NCI-H1694 treated with DMSO at 0.1 percent for 48 hours (cell line): Measurements from ENCODE around the gene GRK5.

Source experiments
- DNase-seq: peaks from one replicate; lab custom pipeline; 2025; lab: John Stamatoyannopoulos, UW

GRK5 gene

GRCh38 chr10:119343011-119343601, 135.7 kb downstream of the GRK5 start:
- DNase-seq: peak; percentile 29

GRCh38 chr10:119344381-119344780, 137.0 kb downstream of the GRK5 start:
- DNase-seq: no peak

GRCh38 chr10:119346095-119346832, 138.9 kb downstream of the GRK5 start:
- DNase-seq: no peak

- no peak for DNase-seq
These were observed 140.0 kb downstream of the GRK5 start for GRCh38 chr10:119347181-119347974.

- DNase-seq: no peak
These were observed 140.7 kb downstream of the GRK5 start for GRCh38 chr10:119348106-119348505.

GRCh38 chr10:119348516-119349240, 141.3 kb downstream of the GRK5 start:
- DNase-seq: no peak

- no peak for DNase-seq
These were observed 142.0 kb downstream of the GRK5 start for GRCh38 chr10:119349341-119349740.

- no peak for DNase-seq
These were observed 142.6 kb downstream of the GRK5 start for GRCh38 chr10:119349937-119350501.

GRCh38 chr10:119350502-119351097, 143.2 kb downstream of the GRK5 start:
- no peak for DNase-seq

- DNase-seq: no peak
These were observed 143.8 kb downstream of the GRK5 start for GRCh38 chr10:119351189-119351588.

GRCh38 chr10:119352042-119352441, 144.7 kb downstream of the GRK5 start:
- DNase-seq: no peak

GRCh38 chr10:119352807-119353206, 145.4 kb downstream of the GRK5 start:
- DNase-seq: no peak

GRCh38 chr10:119353421-119353820, 146.1 kb downstream of the GRK5 start:
- no peak for DNase-seq

- no peak for DNase-seq
These were observed 148.6 kb downstream of the GRK5 start for GRCh38 chr10:119355930-119356329.

GRCh38 chr10:119357412-119358151, 150.2 kb downstream of the GRK5 start:
- no peak for DNase-seq

- DNase-seq: no peak
These were observed 150.8 kb downstream of the GRK5 start for GRCh38 chr10:119358152-119358512.

- no peak for DNase-seq
These were observed 151.2 kb downstream of the GRK5 start for GRCh38 chr10:119358567-119358966.

- no peak for DNase-seq
These were observed 151.7 kb downstream of the GRK5 start for GRCh38 chr10:119359025-119359424.

GRCh38 chr10:119360181-119360921, 153.0 kb downstream of the GRK5 start:
- no peak for DNase-seq

GRCh38 chr10:119361037-119361436, 153.7 kb downstream of the GRK5 start:
- no peak for DNase-seq
